Ovary (tissue), 9 donors: ENCODE data around the gene FBN1. TPM values are rescaled to one million over a fixed set of nuclear protein-coding genes. Genes with fewer than 3 reads are reported as not detected.

Experiments
- DNase-seq, 5 donors: peaks; one replicate each; pipeline ENCODE4 v3.0.0-alpha.2; 2019 to 2020
- H3K27ac ChIP-seq, 2 donors: fragments of 200-600 bp; one replicate each; pipeline versions ENCODE4 v1.5.1 to v1.8.0; 2019 to 2022
- H3K27me3 ChIP-seq: fragments of 200-600 bp; one replicate; pipeline ENCODE4 v1.8.0; 2022
- H3K36me3 ChIP-seq: fragments of 200-600 bp; sonication (generic); one replicate; pipeline ENCODE4 v1.5.1; 2019
- H3K4me1 ChIP-seq: one replicate; pipeline ENCODE4 v1.8.1; 2013; ENCODE audit warnings: mild to moderate bottlenecking, moderate library complexity; ENCODE audit not compliant: insufficient read depth
- H3K4me3 ChIP-seq: fragments of 200-600 bp; sonication (generic); one replicate; pipeline ENCODE4 v1.5.1; 2017
- H3K9me3 ChIP-seq, 2 donors: fragments of 200-600 bp in 1 of 2; sonication (generic) in 1 of 2; one replicate each; pipeline versions ENCODE4 v1.5.1 to v1.8.1; 2013 to 2019; ENCODE audit warnings: mild to moderate bottlenecking in 1 of 2, moderate library complexity in 1 of 2
- CTCF ChIP-seq, 3 donors: fragments of 450-650 bp in 2 of 3; fragments of 200-600 bp in 1 of 3; IDR thresholded peaks; one replicate each; pipeline versions ENCODE4 v1.5.1 to v1.8.0; 2016 to 2022; ENCODE audit warnings: antibody characterized with exemption in 3 of 3, mild to moderate bottlenecking in 1 of 3
- EP300 ChIP-seq: sonication (generic); formaldehyde crosslinking; IDR thresholded peaks from one replicate; pipeline ENCODE4 v1.6.1; 2017; ENCODE audit warnings: antibody characterized with exemption
- POLR2A ChIP-seq: fragments of 450-650 bp; IDR thresholded peaks from one replicate; pipeline ENCODE4 v1.6.1; 2017; ENCODE audit warnings: antibody characterized with exemption, mild to moderate bottlenecking, moderate library complexity
- WGBS, 3 donors: extraction: QIAGEN DNeasy Blood & Tissue Kit in 1 of 3; methylation state at CpG; one replicate each; pipeline versions ENCODE4 v1.1.5 to v1.1.7; 2013 to 2017; 5-methylcytosine and 5-hydroxymethylcytosine counted together
- intact Hi-C, 4 donors: fragments of 100-400 bp; cut with DNase I; formaldehyde crosslinking; loops; one replicate each; pipeline versions ENCODE4 v1.11.0 to v1.15.1; 2022 to 2023
- polyA plus RNA-seq, 2 donors: library from polyadenylated mRNA; stranded (reverse); fragments of 200-250 nt in 1 of 2; fragments of 350-450 nt in 1 of 2; fragmentation: Illumina TruSeq in 1 of 2; extraction: RNeasy Lipid Tissue Mini Kit (QIAGEN cat#74804) in 1 of 2; gene quantifications; one replicate each; pipeline ENCODE4 v1.2.3, GENCODE V29; 2013 to 2014
- total RNA-seq, 7 donors: library from RNA; depleted of rRNA in 2 of 7; stranded (reverse); fragments of >200 nt in 2 of 7; fragmentation: NEBNext Ultra II Directional in 3 of 7; extraction: Animal tissue kit (Norgen Biotek cat#: 25700) in 3 of 7; gene quantifications; one replicate each; pipeline versions ENCODE4 v1.1.0 to v1.2.4, GENCODE V29; 2016 to 2023
- donor health status: DM: no; HTN: no; CAD: no; lungs with moderate emphysema.
- donor health status: DM: no; HTN: no; CAD: no.
- donor health status: Bipolar disorder and iron deficiency.
- donor health status: DM: yes; HTN: yes; CAD: no.
- donor health status: DM: no; HTN: no; CAD: no.
- donor health status: DM: yes; HTN: yes; CAD: no.

FBN1 gene
- total and polyA plus RNA-seq, 9 donors, result 62.5 to 159 (median 97.4) TPM

GRCh38 chr15:48682942-48683651, 37.6 kb upstream of the FBN1 start:
- Histone ChIP-seq H3K4me1 (no peaks in the 10 kb centered on the region), H3K9me3 (no peaks in the 10 kb centered on the region), H3K27ac (no peak overlapping the region), H3K36me3 (no peaks in the 10 kb centered on the region), H3K27me3 (no peaks in the 10 kb centered on the region), H3K4me3 (no peak overlapping the region)
- 79 to 93% (median 84%) methylated on average over 2 of the region's 2 CpGs for WGBS, 3 donors
- no peak for TF ChIP-seq CTCF (IDR thresholded peaks at IDR 0.05)
- TF ChIP-seq EP300, result no peak
- no peak for TF ChIP-seq POLR2A
- intact Hi-C loops, result no loop called here
- DNase-seq, result peak in 4 of 5 donors; percentile 21 to 50 (median 44)

- intact Hi-C loops, result no loop called here
- WGBS, 3 donors, result 60 to 71% (median 65%) methylated on average over 3 of the region's 3 CpGs
- DNase-seq, result no peak
- Histone ChIP-seq H3K4me3 (no peak overlapping the region), H3K4me1 (no peaks in the 10 kb centered on the region), H3K27ac (no peak overlapping the region), H3K9me3 (no peaks in the 10 kb centered on the region), H3K36me3 (no peaks in the 10 kb centered on the region), H3K27me3 (no peaks in the 10 kb centered on the region)
- TF ChIP-seq CTCF (IDR thresholded peaks at IDR 0.05) (no peak), POLR2A (no peak), EP300 (no peak)
These were observed 35.8 kb upstream of the FBN1 start for GRCh38 chr15:48681353-48681752.

GRCh38 chr15:48680841-48681240, 35.3 kb upstream of the FBN1 start:
- no peak for TF ChIP-seq POLR2A
- no peak for TF ChIP-seq CTCF (IDR thresholded peaks at IDR 0.05)
- TF ChIP-seq EP300, result no peak
- no peak overlapping the region for H3K27ac ChIP-seq
- no peaks in the 10 kb centered on the region for H3K4me1 ChIP-seq
- no peak overlapping the region for H3K4me3 ChIP-seq
- H3K36me3 ChIP-seq, result no peaks in the 10 kb centered on the region
- H3K27me3 ChIP-seq, result no peaks in the 10 kb centered on the region
- no peak for DNase-seq
- 93 to 97% (median 94%) methylated on average over 1 of the region's 1 CpG for WGBS, 3 donors
- H3K9me3 ChIP-seq, result no peaks in the 10 kb centered on the region
- intact Hi-C loops, result no loop called here

- Histone ChIP-seq H3K36me3 (no peaks in the 10 kb centered on the region), H3K27me3 (no peaks in the 10 kb centered on the region), H3K4me3 (no peak overlapping the region), H3K9me3 (no peaks in the 10 kb centered on the region), H3K4me1 (no peaks in the 10 kb centered on the region), H3K27ac (no peak overlapping the region)
- intact Hi-C loops, result no loop called here
- no peak for TF ChIP-seq CTCF (IDR thresholded peaks at IDR 0.05)
- TF ChIP-seq EP300, result no peak
- no peak for TF ChIP-seq POLR2A
- no peak for DNase-seq
- 72 to 74% (median 73%) methylated on average over 2 of the region's 2 CpGs for WGBS, 3 donors
These were observed 34.4 kb upstream of the FBN1 start for GRCh38 chr15:48679952-48680351.
